GM18505 (cell line): ENCODE results near the gene SNCB.

Experiments
- ATAC-seq: cut with Tn5 transposase; IDR thresholded peaks from one replicate; pipeline ENCODE4 v1.9.1; 2021; ENCODE audit not compliant: unreplicated experiment
- POLR2A ChIP-seq: IDR thresholded peaks from 4 replicates; pipeline ENCODE4 v1.6.1; 2011; ENCODE audit warnings: borderline replicate concordance; ENCODE audit not compliant: insufficient read depth, insufficient read length; ENCODE audit errors: extremely low read depth

The SNCB gene

DNA sequence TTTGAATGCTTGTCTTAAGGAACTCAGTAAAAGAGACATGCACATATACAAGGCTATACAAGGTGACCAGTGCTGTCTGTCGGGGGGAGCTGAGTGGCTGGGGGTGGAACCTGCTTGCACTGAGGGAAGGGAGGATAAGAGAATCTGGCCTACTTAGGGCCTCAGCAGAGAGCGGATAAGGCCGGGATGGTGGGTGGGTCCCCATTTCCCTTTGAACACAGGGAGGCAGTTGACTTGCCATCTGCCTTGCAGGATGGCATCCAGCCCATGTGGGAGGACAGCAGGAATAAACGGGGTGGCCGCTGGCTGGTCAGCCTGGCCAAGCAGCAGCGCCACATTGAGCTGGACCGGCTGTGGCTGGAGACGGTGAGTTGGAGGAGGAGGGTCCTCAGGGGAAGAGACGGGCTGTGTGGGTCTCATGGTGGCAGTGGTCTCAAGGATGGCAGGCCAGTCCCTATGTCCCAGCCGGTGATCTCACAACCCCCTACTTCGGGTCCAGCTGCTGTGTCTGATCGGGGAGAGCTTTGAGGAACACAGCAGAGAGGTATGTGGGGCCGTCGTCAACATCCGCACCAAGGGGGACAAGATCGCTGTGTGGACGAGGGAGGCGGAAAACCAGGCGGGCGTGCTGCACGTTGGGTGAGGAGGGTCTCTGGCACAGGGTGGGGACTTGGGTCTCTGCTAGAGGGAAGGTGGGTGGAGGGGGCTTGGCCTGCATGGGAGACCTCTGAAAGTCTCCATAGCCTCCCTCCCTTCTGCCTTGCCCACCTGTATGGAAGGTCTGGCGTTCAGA is 14.7 kb upstream of the SNCB start:
- no peak for ATAC-seq
- TF ChIP-seq POLR2A: no peak

DNA sequence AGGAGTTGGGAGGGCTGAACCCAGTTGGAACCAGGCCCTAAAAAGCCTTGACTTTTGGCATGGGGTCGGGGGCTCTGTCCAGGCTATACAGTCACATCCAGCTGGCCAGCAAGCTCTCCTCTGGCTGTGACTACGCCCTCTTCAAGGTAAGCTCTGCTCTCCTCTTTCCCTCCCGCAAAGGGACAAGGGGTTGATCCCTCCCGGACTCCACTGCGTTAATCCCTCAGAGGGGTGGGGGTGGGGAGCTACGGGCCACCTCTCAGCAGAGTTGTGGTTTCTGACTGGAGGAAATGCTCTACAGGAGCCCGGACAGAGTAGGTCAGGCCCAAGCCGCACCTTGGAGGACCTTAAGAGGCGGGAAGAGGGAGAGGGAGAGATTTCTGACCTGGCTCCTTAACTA is 14.0 kb upstream of the SNCB start:
- TF ChIP-seq POLR2A: no peak

DNA sequence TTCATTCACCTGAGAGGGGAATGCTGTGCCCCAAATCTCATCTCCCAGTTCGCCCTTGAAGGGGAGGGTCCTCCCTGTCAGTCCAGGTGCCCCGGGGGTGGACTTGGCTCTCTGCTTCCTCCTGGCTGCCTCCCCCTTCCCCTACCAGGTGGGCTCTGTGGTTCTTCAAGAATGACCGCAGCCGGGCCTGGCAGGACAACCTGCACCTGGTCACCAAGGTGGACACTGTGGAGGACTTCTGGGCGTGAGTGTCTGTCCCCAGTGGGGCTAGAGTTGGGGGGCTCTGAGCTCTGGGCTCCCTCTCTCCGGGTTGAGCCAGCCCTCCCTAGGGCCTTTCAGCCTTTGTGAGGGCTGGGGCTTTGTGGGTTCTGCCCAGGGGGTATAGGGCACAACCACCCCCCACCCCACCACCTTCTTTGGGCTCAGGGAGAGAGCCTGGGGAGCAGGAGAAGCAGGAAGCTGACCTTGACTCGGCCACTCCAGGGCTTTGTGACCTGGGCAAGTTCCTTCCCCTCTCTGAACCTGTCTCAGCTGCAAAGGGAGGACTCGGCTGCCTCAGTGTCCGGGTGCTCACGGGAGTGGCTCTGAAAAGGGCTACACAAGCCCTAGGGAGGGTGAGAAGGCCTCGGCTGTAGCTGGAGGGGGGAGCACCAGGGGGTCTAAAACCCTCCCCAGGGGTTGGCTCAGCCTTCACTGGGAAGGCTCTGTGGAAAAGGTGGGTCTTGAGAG is 13.3 kb upstream of the SNCB start:
- no peak for TF ChIP-seq POLR2A
- ATAC-seq: no peak

More for the DNA sequence above, 14.0 kb upstream of the SNCB start:
- ATAC-seq: no peak

DNA sequence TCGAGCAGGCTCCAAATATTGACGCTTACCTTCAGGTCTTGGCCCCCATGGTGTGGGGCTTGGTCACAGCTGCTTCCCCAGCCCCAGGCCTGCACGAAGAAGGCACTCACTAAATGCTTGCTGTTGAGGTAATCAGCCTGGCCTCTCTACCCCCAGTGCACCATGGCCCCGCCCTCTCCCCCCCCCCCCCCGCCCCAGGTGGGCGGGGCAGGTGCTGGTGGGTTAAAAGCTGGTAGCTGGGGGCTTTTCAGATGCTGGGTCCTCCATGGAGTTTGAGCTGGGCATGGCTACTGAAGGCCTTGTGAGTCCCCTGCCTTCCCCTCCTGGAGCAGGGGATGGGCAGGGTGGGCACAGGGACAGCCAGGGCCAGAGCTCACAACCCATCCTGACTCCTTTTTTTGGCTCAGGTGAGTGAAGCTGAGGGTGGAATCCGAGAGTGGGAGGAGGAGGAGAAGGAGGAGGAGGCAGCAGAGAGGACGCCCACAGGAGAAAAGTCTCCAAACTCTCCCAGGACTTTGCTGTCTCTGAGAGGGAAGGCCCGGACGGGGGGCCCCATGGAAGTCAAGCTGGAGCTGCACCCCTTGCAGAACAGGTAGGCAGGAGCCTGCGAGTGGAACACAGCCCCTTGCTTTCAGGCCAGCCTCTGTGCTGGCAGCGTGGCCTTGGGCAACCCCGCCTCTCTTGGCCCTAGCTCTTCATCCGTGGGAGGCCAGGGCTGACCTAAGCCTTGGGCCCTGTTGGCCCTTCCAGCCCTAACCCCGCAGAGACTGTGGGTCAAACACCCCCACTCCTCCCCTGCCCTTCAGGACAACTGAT is 12.5 kb upstream of the SNCB start:
- ATAC-seq: no peak
- no peak for TF ChIP-seq POLR2A

DNA sequence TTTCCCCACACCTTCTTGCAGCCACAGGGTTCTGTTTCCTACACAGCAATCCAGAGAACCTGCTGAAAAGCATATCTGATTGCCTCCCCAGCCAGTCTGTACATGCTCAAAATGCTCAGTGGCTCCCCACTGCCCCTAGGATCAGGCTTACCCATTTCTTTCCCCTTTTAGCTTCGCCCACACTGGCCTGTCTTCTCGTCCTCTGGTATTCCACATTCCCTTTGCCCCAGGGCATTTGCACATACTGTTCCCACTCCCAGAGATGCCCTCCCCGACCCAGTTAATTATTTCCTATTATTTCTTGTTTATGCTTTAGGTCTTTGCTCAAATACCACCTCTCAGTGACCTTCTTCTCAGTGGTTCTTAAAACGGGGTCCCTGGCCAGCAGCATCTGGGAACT is 10.3 kb upstream of the SNCB start:
- no peak for TF ChIP-seq POLR2A
- ATAC-seq: no peak

DNA sequence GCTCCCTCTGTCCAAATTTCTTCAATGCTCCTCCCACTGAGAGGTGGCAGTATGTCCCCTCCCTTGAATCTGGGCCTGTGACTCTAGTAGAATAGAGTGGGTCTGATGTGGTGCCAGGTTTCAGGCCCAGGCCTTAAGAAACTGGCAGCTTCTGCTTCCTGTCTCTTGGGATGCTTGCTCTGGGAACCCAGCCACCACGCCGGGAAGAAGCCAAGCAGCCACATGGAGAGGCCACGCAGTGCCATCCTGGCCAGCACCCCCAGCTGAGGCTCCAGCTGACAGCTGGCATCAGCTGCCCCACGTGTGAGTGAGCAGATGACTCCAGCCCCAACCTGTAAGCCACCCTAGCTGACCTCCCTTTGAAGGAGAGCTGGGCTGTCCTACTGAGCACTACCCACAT is 9.6 kb upstream of the SNCB start:
- no peak for TF ChIP-seq POLR2A

DNA sequence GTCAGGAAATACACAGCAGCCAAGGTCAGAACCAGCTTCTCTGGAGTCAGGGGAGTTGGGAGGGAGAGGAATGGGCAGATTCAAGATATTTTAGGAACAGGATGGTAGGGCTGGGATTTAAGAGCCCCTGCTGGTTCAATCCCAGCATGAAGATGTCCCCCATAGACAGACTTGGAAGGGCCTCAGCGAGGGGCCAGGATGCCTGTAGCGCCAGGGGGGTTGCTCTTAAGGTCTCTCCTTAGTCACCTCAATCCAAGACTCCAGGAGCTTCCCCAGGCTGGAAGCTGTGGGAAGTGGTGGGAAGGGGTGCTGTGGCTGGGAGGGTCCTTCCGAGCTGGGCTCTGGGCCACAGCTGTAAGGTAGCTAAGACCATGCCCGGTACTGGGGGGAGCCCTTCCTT is 8.9 kb upstream of the SNCB start:
- no peak for TF ChIP-seq POLR2A
- ATAC-seq: no peak

More for the DNA sequence above, 9.6 kb upstream of the SNCB start:
- no peak for ATAC-seq

DNA sequence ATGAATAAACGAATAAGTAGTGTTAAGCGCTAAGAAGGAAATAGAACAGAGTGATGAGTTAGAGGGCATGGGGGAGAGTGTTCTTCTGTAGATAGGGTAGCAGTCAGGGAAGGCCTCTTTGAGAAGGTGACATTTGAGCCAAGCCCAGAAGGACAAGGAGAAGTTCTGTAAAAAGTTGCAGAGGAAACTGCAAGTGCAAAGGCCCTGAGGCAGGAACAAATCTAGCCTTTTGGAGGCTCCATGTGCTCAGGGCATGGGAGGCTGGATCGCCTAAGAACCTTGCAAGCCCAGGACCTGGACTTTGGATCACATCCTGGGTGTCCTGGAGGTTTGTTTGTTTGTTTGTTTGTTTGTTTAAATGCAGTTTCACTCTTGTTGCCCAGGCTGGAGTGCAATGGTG is 8.1 kb upstream of the SNCB start:
- no peak for ATAC-seq
- no peak for TF ChIP-seq POLR2A

DNA sequence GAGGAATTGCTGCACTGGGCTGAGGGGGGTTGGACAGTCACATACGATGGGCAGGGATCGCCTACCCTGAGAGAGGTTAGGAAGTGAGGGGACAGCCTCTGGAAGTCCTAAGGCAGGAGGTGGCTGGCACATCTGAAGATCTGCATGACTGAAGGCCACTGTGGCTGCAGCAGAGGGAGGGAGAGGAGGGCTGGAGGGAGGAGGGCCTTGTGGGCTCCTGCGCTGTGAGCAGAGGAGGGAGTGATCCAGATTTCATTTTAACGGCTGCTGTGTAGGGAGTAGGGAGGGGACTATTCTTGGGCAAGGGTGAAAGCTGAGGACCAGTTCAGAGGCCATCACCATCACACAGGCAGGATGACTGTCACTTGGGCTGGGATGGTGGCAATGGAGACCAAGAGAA is 7.2 kb upstream of the SNCB start:
- ATAC-seq: no peak
- no peak for TF ChIP-seq POLR2A

DNA sequence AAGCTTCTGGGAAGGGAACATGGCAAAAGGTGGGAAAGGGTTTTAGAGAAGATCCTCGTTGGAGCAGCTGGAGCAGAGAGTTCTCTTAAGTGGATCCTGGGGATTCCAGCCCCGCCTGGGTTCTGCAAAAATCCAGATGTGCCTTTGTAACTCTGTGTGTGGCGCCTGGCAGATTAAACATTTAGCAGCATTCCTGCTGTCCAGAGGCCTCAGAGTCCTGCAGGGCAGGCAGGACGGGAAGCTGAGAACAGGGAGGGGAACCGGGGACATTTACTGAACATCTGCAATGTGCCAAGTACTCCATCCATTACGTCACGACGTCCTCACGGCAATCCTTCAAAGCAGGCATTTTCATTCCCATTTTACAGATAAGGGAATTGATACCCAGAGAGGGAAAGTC is 6.1 kb upstream of the SNCB start:
- ATAC-seq: no peak
- no peak for TF ChIP-seq POLR2A

DNA sequence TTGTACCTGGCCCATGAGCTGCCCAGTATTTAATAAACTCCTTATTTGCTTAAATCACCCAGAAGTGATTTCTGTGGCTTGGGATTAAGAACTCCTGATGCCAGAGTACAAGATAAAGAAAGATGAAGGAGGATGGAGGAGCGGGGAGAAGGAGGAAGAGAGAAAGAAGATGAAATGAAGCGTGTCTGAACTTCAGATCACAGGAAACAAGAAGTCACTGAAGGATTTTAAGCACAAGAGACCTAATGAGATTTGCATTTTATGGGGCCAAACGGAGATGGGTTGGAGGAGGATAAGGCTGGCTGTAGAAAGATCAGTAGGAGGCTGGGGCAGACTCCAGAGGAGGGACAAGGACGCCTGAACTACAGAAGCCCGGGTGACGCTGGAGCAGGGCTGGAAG is 3.3 kb upstream of the SNCB start:
- TF ChIP-seq POLR2A: no peak
- no peak for ATAC-seq

DNA sequence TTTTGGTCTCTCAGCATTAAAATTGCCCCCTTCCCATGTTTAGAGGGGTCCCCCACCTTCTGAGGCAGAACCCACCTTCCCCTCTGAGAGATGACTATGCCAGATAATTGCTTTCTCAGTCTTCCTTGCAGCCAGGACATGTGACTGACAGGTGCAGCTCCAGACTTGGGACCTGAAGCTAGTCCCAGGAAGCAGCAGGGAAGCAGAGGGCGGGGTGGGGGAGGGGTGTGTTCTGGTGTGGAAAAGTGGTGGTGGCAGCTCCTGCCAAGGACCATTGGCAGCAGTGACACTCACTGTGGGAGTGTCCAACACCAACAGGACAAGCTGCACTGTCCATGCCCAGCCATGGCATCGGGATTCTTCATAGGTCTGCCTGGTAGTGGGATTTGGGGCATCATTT is 2.4 kb upstream of the SNCB start:
- no peak for TF ChIP-seq POLR2A
- no peak for ATAC-seq

DNA sequence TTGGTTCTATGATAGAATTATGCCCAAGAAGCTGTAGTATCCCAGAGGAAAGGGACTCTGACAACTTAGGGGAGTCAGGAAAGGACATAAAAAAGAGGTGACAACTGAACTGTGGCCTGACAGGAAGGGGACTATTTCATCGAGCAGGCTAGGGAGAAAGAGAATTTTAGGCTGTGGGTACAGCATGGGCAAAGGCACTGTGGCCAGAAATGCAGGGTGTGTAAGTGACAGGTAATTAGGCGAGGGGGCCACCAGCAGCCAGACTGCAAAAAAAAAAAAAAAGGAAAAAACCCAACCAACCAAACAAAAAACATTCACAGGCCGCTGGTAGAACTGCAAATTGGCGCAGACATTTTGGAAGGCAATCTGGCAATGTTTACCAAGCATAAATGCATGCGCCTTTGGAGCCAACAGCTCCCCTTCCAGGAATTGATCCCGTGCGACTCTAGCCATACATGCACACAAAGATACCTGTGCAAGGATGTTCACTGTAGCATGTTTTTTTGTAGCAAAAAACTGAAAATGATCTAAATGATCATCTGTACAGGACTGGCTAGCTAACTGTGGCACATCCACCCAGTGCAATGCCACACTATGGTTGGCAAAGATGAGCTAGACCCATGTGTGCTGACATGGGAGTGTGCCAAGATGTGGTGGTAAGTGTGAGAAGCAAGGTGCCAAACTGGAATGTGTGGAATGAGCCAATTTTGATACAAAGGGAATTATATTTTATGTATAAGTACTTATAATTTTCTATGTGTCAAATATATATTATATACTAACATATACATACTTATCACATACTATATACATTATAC is 1.3 kb upstream of the SNCB start:
- TF ChIP-seq POLR2A: no peak
- no peak for ATAC-seq

DNA sequence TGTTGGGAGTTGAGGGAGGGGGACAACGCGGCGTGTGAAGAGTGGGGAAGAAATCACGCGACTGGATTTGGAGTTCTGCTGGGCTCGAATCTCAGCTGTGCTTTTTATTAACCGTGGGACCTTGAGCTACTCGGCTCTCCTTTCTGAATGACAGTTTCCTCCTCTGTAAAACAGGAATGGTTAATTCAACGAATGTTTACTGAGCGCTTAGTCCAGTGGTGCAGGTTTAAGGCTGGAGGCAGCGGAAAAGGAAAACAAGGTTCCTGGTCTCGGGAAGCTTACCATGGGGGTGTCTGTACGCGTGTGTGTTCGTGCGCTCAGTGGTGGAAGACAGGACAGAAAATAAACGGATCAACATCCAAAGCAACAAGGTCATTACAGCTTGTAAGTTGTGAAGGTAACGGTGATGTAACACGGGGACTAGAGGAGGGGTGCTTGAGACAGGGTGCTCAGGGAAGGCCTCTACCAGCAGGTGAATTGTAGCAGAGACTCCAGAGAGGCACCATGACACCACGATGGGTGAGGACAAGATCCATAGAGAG is 418 bp upstream of the SNCB start:
- TF ChIP-seq POLR2A: no peak
- ATAC-seq: no peak
